Omental fat pad (tissue), 4 donors: ENCODE measurements around the gene FLYWCH2. TPM values are rescaled to one million over a fixed set of nuclear protein-coding genes. Genes with fewer than 3 reads are reported as not detected.

ENCODE experiments used
- ATAC-seq: fragments of 150-250 bp; one replicate; pipeline ENCODE4 v1.9.1; 2016; ENCODE audit warnings: mild to moderate bottlenecking, moderate library complexity; ENCODE audit not compliant: low FRiP score
- DNase-seq: peaks from one replicate; pipeline ENCODE4 v3.0.0-alpha.2; 2019; ENCODE audit warnings: low spot score
- total RNA-seq, 4 donors: library from RNA; depleted of rRNA; stranded (reverse); fragments of >200 nt; gene quantifications; one replicate each; pipeline ENCODE4 v1.1.0, GENCODE V29; 2016
- TF ChIP-seq, protein P1 (sequence below), 3 donors: fragments of 450-650 bp; IDR thresholded peaks; one replicate each; pipeline ENCODE4 v1.5.1; 2016 to 2017; ENCODE audit warnings: antibody characterized with exemption in 3 of 3, mild to moderate bottlenecking in 3 of 3, moderate library complexity in 2 of 3

FLYWCH2 gene
- total RNA-seq, 4 donors from 2014 or later, result 22.1 to 78.7 (median 37.3) TPM

DNA sequence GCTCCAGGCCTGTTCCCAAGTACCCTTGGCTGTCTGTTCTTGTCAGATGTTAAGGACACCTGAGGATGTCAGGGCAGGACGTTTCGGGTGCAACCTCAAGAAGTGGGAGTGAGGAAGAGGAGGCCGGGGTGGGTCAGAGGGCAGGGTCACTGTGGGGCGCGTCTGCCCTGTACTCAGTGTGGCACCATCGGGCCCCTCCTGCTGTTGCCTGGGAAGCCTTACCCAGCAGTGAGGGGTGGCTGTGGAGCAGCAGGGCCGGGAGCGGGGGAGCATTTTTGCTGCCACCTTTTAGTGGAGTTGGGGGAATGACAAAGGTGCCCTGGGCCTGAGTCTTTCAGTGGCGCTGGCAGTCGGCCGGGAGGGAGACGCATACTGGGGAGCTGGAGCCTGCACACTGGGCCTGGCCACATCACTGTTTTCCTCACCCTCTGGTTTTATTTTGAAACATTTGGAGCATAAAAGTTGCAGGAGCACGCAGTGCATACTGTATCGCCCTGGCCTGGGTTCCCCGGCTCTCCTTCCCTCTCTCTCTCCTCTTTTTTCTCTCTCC is 17.6 kb downstream of the FLYWCH2 start:
- DNase-seq (no peak), ATAC-seq (no peak)
- TF ChIP-seq, protein P1, sequence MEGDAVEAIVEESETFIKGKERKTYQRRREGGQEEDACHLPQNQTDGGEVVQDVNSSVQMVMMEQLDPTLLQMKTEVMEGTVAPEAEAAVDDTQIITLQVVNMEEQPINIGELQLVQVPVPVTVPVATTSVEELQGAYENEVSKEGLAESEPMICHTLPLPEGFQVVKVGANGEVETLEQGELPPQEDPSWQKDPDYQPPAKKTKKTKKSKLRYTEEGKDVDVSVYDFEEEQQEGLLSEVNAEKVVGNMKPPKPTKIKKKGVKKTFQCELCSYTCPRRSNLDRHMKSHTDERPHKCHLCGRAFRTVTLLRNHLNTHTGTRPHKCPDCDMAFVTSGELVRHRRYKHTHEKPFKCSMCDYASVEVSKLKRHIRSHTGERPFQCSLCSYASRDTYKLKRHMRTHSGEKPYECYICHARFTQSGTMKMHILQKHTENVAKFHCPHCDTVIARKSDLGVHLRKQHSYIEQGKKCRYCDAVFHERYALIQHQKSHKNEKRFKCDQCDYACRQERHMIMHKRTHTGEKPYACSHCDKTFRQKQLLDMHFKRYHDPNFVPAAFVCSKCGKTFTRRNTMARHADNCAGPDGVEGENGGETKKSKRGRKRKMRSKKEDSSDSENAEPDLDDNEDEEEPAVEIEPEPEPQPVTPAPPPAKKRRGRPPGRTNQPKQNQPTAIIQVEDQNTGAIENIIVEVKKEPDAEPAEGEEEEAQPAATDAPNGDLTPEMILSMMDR (IDR thresholded peaks at IDR 0.05), result no peak

DNA sequence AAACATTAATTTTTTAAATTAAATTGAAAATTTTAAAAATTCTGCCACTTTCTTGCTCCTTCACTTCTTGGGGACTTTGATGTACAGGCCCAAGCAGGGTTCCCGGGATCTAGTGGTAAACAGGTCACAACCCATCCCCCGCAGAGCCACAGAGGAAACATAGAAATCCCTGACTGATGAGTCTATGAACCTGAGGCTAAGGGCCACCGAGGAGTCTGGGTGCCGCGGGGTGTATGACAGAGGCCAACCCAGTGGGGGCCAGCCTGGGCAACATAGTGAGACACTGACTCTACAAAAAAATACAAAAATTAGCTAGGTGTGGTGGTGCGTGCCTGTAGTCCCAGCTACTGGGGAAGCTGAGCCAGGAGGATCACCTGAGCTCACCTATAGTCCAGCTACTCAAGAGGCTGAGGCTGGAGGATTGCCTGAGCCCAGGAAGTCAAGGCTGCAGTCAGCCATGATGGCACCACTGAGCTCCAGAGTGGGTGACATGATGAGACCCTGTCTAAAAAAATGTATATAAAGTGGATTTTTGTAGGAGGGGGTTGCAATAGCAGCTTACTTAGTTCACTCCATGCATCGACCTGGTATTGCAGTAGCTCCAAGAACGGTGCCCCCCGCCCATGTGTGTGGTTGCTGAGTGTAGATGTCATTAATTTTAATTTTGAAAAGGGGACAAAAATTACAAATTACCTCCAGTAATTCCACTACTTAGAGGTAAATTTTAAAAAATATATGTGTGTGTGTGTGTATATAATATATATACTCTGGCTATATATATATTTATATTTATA is 19.5 kb downstream of the FLYWCH2 start:
- no peak for DNase-seq
- ATAC-seq, result no peak
- TF ChIP-seq, protein P1 (IDR thresholded peaks at IDR 0.05), result no peak

DNA sequence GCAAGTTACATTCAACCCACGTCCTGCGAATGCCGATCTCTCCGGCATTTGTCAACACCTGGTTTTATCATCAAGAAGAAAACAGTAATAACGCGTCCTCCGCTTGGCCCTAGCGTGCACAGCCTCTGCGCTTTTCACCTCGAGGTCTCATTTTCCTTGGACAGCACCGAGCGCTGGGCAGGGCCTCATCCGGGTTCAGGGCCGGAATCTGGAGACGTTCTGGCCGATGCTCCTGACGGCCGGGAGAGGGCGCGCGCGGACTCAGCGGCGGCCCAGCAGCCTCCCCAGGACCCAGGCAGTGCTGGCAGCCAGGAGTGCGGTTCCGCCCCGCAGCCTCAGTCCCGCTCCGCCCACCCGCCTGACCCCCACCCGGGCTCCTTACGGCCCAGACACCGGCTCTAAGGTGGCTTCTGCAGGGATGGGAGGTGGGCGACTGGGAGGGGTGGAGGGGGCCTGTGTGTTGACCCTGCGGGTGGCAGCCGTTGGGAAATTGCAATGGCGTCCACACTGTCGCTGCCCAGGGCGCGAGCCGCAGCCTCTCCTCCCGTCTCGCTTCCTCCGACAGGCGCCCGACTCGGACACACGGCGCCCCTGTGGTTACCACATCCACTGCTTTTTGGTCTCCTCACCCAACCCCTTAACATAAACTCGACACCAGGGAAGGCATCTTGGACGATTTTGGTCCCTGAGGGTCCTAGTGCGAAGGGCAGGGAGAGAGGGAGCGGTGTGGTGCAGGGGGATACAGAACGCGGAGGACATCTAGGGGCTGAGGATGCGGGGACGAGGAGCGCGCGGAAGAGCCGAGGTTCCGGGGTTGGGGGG is 21.3 kb downstream of the FLYWCH2 start:
- TF ChIP-seq, protein P1 (IDR thresholded peaks at IDR 0.05), result peak in 1 of 3 donors; percentile 43
- ATAC-seq (peak; percentile 66), DNase-seq (peak; percentile 44)

DNA sequence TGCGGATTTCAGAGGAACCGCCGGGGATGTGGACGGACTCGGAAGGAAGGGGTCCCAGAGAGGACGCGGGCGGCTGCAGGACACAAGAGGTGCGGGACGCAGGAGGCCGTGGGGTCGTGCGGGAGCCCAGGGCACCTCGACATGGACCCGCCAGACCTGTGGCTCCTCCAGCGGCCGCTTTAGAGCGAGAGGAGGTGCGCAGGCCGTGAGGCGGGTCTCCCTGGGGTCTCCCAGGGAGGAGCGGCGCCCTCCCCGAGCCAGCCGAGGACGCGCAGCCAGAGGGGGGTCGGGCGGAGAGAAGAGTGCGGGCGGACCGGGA is 21.9 kb downstream of the FLYWCH2 start:
- no peak for DNase-seq
- TF ChIP-seq, protein P1 (IDR thresholded peaks at IDR 0.05), result no peak
- peak; percentile 0 for ATAC-seq

DNA sequence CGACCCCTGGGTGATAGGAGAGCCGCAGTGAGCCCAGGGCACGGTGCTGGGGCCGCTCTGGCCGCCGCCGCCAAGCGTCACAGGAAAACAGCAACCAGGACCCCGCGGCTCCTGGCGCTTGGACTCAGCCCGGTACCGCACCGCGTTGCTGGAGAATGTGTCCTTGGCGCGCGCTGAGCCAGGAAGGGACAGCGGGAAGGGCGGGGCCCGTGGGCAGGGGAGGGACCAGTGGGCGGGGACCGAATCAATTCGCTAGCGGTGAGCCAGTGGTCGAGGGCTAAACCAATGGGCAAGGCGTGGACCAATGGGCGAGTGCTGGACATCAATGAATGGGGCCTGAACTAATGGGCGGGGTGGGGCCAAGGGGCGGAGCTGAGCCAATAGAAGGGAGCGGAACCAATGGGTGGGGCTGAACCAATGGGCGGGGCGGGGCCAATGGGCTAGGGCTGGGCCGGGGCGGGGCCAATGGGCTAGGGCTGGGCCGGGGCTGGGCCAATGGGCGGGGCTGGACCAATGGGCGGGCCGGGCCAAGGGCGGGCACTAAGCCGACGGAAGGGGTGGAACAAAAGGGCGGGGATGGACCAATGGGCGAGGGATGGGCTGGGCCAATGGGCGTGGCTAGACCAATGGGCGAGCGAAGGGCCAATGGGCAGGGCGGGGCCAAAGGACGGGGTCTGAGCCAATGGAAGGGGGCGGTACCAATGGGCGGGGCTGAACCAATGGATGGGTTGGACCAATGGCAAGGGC is 22.4 kb downstream of the FLYWCH2 start:
- DNase-seq (peak; percentile 99), ATAC-seq (peak; percentile 97)
- TF ChIP-seq, protein P1 (IDR thresholded peaks at IDR 0.05), result no peak

DNA sequence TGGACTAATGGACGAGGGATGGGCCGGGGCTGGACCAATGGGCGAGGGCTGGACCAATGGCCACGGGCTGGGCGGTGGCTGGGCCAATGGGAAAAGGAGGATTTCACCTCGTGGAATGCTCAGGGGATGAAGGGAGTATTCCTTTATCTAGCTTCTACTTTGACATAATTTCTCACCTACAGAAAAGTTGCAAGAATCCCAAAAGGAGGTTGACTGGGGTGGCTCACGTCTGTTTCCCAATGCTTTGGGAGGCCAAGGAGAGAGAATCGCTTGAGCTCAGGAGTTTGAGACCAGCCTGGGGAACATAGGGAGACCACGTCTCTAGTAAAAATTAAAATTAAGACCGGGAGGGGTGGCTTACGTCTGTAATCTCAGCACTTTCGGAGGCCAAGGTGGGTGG is 23.0 kb downstream of the FLYWCH2 start:
- no peak for DNase-seq
- TF ChIP-seq, protein P1 (IDR thresholded peaks at IDR 0.05), result no peak
- ATAC-seq, result no peak
